NCI-H2081 treated with DMSO at 0.1 percent for 48 hours (cell line): ENCODE measurements around the gene PATJ.
"Not testable (repeated sequence)": the region's sequence is repeated elsewhere in the genome, so short reads cannot be mapped to it uniquely, and the experiment has no call there.

Experiments used
- DNase-seq: peaks from one replicate; lab custom pipeline; 2025; lab: John Stamatoyannopoulos, UW

PATJ gene

DNA sequence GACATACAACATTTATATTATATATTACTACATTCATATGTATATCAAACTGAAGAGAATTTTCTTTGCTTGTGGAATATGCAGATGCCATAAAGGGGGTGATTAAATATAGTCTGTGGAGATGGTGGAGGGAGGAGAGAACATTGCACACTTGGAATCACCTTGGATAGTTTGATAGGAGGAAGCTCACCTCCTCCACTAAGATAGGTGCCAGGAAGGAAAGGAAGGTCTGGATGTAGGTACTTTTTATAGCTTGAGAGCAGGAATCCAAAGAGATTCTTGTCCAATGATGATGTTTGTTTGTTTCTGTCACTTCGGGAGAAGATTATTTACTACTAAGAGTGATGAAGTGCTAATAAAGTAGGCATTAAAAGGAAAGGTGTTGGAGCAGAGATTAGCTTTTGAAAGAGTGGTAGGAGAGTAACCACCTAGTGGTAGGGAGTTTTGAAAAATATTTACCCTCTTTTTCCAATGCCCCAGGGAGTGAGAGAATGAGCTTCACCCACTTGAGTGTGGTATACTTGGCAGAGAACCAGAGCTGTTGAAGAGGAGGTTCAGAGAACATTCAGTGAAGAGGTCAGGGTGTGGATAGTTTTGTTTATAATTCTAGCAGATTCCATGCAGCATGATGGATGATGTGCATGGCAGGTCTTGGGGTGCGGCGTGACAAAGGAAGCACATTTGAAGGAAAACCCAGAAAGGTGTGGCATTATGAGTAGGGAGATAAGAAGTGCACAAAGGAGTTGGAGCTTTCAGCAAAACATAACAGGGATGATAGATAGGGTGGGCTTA is 145.0 kb downstream of the PATJ start:
- no peak for DNase-seq

DNA sequence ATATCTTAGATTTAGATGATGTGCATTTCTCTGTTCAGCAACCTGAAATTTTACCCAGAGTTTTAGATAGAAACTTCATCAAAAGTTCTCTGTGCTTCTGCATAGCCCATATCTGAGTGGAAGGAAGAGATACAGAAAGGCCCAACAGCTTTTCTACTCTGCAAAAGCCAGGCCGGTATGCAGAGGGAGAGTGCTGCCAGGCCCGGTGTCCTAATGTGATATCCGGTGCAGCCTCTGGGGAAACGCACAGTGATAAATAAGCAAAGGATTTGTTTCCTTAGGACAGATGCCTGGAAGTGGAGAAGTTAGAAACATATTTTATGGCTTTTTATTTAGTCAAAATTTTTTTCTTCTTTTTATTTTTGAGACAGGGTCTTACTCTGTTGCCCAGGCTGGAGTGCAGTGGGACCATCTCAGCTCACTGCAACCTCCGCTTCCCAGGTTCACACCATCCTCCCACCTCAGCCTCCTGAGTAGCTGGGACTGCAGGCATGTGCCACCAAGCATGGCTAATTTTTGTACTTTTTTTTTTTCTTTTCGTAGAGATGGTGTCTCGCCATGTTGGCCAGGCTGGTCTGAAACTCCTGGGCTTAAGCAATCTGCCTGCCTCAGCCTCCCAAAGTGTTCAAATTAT is 145.8 kb downstream of the PATJ start:
- no peak for DNase-seq

DNA sequence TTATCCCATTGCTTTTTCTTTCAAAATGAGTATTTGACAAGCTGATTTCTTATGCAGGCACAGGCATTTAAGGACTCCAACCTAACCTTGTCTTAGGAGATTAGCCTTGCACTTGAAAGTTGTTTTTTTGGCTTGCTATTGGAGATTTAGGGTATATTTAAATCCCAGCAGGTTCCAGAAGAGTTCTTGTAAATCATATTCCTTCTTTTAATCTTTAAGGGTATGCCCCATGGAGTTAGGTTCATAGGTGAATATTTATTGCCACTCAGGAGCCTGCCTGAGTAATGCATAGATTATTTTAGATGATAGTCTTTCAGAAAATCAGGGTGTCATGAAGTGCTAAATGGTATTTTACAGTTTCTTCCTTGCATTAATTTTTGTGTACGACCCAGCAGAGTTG is 146.5 kb downstream of the PATJ start:
- DNase-seq, result no peak

DNA sequence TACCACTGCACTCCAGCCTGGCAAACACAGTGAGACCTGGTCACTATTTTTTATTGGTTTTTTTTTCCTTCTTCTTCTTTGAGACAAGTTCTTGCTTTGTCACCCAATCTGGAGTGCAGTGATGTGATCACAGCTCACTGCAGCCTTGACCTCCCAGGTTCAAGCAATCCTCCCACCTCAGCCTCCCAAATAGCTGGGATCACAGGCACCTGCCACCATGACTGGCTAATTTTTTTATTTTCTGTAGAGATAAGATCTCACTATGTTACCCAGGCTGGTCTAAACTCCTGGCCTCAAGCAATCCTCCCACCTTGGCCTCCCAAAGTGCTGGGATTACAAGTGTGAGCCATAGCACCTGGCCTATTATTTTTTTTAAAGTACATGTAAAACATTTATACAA is 148.2 kb downstream of the PATJ start:
- not testable (repeated sequence) for DNase-seq

DNA sequence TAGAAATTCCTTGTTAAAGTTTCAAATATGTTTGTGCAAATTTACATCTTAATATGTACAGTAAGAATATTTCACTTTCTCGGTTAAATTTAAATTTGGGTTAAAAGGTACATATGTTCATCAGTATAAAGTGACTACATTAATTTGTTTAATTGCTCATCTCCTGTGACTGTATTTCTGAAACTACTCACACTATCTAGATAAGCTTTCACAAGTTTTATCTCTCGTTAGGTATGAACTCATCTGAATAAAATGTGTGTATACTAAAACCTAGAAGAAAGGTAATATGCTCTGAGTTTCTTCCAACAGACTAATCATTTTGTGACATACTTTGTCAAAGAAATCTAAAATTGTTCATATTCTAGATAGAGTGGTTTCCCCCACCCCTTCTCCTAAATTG is 150.7 kb downstream of the PATJ start:
- no peak for DNase-seq

DNA sequence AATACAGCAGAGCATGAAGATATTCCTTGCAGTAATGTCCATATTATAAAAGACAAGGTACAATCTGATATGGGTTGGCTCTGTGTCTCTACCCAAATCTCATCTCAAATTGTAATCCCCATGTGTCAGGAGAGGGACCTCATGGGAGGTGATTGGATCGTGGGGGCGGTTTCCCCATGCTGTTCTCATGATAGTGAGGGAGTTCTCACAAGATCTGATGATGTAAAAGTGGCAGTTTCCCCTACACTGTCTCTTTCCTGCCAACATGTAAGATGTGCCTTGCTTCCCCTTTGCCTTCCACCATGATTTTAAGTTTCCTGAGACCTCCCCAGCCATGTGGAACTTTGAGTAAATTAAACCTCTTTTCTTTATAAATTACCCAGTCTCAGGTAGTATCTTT is 152.0 kb downstream of the PATJ start:
- not testable (repeated sequence) for DNase-seq

DNA sequence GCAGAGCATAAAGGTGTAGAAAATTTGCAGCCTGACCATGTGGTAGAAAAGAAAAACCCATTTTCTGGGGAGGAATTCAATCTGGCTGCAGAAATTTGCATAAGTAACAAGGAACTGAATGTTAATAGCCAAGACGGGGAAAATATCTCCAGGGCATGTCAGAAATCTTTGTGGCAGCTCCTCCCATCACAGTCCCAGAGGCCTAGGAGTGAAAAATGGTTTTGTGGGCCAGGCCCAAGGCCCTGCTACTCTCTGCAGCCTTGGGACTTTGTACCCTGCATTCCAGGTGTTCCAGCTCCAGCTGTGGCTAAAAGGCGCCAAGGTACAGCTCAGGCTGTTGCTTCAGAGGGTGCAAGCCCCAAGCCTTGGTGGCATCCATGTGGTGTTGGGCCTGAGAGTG is 152.9 kb downstream of the PATJ start:
- no peak for DNase-seq

DNA sequence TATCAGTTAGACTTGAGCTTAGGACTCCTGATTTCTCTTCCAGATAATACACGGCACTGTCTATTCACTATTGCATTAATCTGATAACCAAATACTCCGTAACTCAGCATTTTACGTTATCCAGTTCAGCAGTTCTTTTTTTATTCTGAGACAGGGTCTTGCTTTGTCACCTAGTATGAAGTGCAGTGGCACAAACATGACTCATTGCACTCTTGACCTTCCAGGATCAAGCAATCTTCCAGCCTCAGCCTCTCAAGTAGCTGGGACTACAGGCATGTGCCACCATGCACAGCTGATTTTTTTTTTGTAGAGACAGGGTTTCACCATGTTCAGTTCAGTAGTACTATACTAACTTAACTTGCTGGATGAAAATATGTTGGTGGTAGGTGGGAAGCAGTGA is 156.4 kb downstream of the PATJ start:
- no peak for DNase-seq

DNA sequence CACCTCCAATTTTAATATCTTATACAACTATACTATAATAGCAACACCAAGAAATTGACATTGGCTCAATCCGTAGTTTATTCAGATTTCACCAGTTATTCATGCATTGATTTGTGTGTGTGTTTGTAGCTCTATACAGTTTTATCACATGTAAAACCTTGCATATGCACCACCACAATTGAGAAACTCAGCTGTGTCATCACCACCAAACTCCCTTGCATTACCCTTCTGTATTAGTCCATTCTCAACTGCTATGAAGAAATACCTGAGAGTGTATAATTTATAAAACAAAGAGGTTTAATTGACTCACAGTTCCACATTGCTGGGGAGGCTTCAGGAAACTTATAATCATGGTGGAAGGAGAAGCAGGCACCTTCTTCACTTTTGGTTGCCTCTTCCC is 162.1 kb downstream of the PATJ start:
- DNase-seq, result no peak

DNA sequence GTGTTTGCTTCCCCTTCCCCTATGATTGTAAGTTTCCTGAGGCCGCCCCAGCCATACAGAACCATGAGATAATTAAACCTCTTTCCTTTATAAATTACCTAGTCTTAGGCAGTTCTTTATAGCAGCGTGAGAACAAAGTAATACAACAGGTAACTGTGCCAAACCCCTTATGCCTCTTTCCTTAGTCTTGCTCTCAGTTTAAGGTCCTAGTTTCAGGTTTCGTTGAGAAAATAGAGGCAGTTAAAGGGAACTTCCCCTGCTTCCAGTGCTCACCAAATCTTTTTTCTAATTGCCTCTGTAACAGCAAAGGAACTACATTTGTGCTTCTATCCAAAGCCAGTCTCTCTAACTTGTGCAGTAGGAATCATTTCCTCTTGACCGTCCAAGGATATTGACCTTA is 164.8 kb downstream of the PATJ start:
- DNase-seq, result no peak

DNA sequence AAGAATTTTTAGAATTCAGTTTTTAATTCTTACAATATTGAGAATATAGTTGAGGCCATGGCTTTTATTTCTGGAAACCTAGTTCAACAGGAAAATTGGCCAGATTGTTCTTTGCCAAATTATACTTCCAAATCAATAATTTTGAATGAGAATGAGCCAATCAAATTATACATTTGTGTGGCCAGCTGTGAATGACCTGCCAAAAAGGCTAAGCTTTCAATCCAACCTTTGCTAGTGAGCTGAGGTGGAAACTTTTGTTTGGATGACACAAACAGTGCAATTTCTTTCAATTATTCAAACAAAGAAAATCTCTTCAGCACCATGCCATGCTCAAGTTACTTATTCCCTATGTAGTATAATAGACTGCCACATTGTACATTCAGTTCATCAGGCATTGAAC is 167.8 kb downstream of the PATJ start:
- DNase-seq, result no peak

DNA sequence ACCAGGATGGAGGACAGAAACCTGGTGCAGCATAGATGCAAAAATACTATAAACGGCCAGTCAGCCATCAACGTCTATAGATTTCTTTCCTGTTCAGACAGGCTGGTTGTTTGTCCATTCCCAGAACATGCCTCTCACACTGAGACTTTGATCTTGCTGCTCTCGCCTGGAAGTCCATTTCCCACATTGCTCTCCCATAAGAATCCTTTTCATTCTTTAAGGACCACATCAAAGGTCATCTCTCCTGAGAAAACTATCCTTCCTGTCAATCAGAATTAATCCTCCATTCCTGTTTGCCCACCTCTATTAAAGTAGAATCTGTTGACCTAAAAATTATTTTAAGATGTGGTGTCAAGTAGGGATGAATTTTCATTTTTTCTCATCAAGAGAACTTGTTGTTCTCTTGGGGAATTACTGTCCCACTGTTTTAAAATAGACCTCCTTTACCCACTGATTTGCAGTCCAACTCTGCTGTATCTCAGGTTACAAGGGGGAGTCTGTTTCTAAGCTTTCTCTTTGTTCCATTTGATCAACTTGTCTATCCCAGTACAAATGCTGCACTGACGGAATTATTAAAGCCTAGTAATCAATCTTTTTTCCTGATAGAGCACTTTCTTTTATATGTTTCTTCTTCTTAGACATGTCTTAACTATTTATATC is 172.7 kb downstream of the PATJ start:
- no peak for DNase-seq

DNA sequence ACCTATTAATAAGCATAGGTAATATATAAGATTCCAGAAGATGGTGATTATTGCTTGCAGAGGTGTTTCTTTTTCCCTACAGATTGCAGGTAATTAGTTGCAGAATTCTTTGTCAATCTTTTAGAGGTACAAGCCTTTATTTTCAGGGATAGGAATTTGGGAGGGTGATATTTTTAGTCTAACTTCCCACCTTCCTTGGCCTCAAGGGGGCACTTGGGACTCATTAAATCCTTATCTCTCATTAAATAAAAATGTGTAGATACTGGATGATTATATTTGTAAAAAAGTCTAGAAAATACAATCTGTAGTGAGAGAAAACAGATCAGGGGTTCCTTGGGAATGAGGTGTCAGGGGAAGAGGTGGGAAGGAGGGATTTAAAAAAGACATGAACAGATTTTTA is 179.2 kb downstream of the PATJ start:
- no peak for DNase-seq

DNA sequence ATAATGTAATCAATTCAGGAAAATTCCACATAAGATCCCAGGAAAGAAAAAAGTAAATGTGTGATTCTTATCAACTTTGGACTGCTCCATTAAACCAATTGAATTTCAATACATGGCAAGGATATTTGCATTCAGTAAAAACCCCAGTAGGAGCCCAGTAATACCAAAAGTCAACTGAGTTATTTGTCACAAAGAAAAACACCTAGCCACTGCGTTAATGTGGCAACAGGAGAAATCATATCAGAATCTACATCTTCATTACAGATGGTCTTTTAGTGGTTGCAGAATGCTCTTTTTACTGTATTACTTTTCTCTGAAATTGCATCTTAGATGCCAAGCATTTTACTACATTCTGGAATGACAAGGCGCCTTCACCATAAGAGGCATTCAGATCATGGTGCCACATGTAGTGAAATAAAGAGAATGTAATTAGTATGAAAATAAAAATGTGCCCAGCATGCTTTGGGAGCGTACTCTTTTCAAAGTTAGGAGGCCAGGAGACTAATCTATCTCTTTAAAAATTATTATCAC is 180.7 kb downstream of the PATJ start:
- DNase-seq, result no peak

DNA sequence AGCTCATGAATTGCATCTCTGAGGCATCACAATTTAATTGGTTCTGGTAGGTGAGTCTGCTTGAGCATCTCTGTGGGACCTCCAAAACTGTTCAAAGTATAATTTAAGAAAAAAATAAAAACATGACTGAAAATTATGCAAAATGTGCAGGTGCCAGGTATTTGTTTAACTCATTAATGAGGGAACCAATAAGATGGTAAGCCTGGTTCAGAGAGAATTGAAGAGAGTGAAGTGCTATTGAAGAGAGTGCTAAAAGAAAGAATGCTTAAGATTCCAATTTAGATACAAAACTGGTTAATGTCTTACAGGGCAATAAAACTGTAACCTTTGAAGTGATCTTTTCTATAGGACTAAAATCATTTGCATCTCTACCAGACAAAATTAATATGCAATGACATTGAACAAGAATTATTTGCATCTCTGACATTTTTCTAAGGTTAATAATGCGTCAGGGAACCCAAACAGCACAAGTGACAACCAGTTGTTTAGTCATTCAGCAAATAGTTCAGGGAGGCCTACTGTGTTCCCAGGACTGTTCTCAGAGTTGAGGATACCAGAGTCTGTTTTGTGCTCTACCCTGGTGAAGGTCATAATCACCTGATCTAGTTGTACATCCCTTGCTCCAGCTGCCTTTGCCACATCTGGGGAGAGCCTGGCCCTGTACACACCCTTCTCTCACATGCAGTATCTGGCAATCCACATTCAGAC is 183.5 kb downstream of the PATJ start:
- DNase-seq, result no peak

DNA sequence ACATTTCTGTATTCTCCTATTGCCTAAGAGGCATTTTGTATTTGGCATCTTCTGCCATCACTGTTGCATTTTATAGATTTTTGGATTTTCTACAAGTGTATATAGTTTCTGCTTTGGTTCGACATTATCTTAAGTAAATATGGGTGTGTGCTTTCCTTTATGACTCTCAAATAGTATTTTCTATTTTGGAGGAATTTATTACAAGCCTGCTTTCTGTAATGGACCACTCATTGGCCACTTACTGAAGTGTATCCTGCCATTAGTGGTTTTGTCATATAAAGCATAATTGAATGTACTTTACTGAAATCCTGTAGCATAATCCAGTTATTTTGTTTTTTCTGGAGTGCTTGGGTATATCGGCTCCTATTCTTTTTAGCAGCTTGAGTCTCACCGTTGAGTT is 184.3 kb downstream of the PATJ start:
- DNase-seq, result no peak

DNA sequence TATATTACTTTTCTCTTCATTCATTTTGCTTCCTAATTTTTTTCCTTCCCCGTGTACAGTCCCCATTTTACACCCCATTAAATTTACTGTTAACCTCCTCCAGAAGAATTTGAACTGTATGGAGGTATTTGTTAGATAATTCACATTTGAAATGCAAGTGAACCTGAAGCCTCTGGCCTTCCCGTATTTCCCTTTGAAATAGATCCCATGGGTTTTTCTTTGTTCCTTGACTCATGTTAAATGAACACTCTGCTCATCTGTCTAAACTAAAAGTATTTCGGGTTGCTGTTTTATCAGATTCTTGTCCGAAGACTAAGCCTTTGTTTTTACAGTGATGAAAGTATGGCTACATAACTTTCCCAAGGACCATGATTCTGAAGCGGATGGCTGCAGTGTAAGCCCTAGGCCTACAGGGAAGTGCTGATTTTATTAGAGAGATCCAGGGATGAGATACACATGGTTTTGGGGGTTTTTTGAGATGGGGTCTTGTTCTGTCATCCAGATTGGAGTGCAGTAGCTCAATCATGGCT is 187.9 kb downstream of the PATJ start:
- no peak for DNase-seq

DNA sequence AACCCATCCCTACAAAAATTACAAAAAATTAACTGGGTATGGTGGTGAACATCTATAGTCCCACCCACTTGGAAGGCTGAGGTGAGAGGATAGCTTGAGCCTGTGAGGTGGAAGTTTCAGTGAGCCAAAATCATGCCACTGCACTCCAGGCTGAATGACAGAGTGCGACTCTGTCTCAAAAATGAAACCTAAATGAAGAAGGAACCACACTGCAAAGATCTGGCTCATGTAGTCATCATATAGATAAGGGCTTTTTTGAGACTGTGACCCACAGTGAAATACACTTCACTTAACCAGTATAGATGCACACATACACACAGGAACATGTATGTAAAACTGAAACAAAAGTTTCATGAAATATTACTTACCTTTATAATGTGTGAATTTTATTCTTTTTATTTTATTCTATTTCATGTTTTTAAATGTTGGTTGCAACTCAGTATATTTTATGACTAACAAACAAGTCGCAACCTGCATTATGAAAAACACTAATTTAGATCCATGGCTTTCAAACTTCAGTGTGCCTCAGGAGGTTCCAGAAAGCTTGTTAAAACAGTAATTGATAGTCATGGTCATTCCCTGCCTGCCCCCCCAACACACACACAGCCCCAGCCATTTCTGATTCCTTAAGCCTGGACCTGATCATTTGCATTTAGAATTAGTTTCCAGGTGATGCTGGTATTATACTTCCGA is 189.5 kb downstream of the PATJ start:
- DNase-seq, result no peak

DNA sequence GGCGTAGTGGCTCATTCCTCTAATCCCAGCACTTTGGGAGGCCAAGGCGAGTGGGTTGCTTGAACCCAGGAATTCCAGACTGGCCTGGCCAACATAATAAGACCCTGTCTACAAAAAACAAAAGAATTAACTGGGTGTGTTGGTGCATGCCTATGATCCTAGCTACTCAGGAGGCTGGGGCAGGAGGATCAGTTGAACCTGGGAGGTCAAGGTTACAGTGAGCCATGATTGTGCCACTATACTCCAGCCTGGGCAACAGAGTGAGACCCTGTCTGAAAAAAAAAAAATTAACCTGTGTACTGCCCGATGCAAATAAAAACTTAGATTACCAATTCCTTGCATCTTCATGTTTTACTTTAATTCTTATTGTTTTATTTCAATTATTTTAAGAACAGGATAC is 193.2 kb downstream of the PATJ start:
- no peak for DNase-seq

DNA sequence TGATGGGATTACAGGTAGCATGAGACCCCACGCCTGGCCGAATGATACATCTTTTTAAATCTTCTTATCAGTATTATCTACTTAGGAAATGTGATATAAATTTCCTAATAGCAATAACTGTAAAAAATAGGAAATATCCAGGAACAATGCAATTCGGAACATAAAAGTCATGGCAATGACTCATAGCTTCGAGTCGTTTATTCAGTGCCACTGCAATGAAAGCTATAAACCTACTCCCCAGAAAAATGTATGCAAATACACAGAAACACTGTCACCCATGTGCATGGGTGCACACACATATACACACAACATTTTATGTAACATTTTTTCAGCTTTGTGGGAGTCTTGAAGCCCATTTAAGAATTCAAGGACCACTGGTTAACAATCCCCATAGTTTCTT is 194.6 kb downstream of the PATJ start:
- no peak for DNase-seq

DNA sequence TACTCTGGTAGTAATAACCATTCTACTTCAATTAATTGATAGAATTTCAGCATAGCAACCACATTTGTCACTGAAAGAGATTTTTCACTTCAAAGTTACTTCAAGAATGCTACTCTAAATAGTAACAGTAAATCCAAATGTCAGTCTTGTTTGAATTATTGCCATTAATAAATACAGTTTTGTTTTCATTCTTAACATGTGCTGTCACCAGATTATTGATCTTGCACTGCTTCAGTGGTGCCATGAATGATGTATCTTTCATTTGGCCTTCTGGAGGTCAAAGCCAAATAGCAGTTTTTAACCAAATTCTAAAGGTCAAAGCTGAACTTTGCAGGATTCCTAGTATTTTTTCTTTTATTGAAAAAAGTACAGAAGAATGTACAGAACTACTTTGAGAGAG is 199.5 kb downstream of the PATJ start:
- no peak for DNase-seq

DNA sequence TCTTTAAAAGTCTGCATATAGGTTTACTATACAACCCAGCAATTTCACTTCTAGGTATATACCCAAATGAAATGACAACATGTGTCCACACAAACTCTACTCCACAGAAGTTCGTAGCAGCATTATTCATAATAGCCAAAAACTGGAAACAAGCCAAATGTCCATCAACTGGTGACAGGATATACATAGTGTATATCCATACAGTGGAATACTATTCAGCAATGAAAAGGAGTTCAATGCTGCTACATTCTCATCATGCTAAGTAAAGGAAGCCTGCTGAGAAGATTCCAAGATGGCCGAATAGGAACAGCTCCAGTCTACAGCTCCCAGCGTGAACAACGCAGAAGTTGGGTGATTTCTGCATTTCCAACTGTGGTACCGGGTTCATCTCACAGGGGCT is 200.6 kb downstream of the PATJ start:
- DNase-seq, result no peak
